ENCODE data around the gene THRSP. TPM values are rescaled to one million over a fixed set of nuclear protein-coding genes. Genes with fewer than 3 reads are reported as not detected.

Gene THRSP
- polyA plus RNA-seq, 1 of the 3 experiments (the other 2 are of a cell fraction), result not detected

GRCh38 chr11:78078218-78079167 is 14.8 kb downstream of the THRSP start:
- ChIA-PET POLR2A (interaction anchor here (1.4 to 2.2 kb wide), 3 partner anchors 33 to 84 kb away, joined by 5 to 9 read pairs (median 6); partner anchors contain the start of genes ALG8 and INTS4), CTCF (interaction anchor here (1.0 to 2.0 kb wide), 4 partner anchors 17 to 486 kb away, joined by 3 to 8 read pairs (median 5); no protein-coding TSS in a partner anchor)
- peak overlapping the region; percentile 93; the same call in 1 of the 2 replicates for H2AFZ ChIP-seq (ENCODE audit: low read depth)
- H3K4me1 ChIP-seq (ENCODE audit: control insufficient read depth in 1 of 2, insufficient read depth in 2 of 2, low read depth in 1 of 2, low read length in 1 of 2), result peaks cover 8 to 18% of the 10 kb centered on the region in 2 experiments; a peak in 2 of 4 replicates
- 20% methylated on average over 21 of the region's 21 CpGs for WGBS (ENCODE audit: low lambda C conversion rate)
- H3K9me3 ChIP-seq, result no peaks in the 10 kb centered on the region
- H3K4me3 ChIP-seq (ENCODE audit: low read depth in 2 of 2, low read length in 1 of 2), result peak overlapping the region; percentile 89 to 95
- H3K9ac ChIP-seq, result peak overlapping the region; percentile 96
- peaks cover 62% of the 10 kb centered on the region for H3K79me2 ChIP-seq (ENCODE audit: insufficient read depth)
- no peak for DNase-seq
- H4K20me1 ChIP-seq (ENCODE audit: insufficient read depth), result peaks cover 23% of the 10 kb centered on the region
- peak overlapping the region; percentile 80 for H3K4me2 ChIP-seq
- TF ChIP-seq EP300 (IDR thresholded peaks at IDR 0.05; ENCODE audit: borderline replicate concordance in 1 of 2, low read depth in 1 of 2, low read length in 1 of 2) (no peak), YY1 (IDR thresholded peaks at IDR 0.05; ENCODE audit: low read depth) (no peak), CHD2 (IDR thresholded peaks at IDR 0.05; ENCODE audit: low read length, partially characterized antibody) (no peak), EZH2phosphoT487 (IDR thresholded peaks at IDR 0.05; ENCODE audit: borderline replicate concordance, low read depth) (no peak), RAD21 (IDR thresholded peaks at IDR 0.05; ENCODE audit: low read length) (no peak), SIN3A (IDR thresholded peaks at IDR 0.05; ENCODE audit: borderline replicate concordance, low read depth, low read length) (no peak), FOXJ3 (CRISPR knock-in tag; IDR thresholded peaks at IDR 0.05) (no peak), POLR2AphosphoS5 (IDR thresholded peaks at IDR 0.05; ENCODE audit: low read depth, low read length) (no peak), IRF3 (IDR thresholded peaks at IDR 0.05; ENCODE audit: low read depth, low read length) (no peak), ZBTB33 (IDR thresholded peaks at IDR 0.05; ENCODE audit: borderline replicate concordance, low read depth) (no peak)
- peak overlapping the region in 1 of 2 experiments; percentile 84; a peak in 2 of 4 replicates for H3K27ac ChIP-seq (ENCODE audit: low read depth in 2 of 2, low read length in 1 of 2)
- no peaks in the 10 kb centered on the region for H3K9me2 ChIP-seq
- peaks cover 0 to 17% of the 10 kb centered on the region in 2 experiments for H3K36me3 ChIP-seq (replicated peaks in 1 of 2; ENCODE audit: control insufficient read depth in 1 of 2, insufficient read depth in 2 of 2, low read length in 1 of 2)
- H3K27me3 ChIP-seq (ENCODE audit: insufficient read depth), result no peaks in the 10 kb centered on the region
- peaks cover 7% of the 10 kb centered on the region for H3F3A ChIP-seq (replicated peaks; ENCODE audit: insufficient read depth)

Measured in SK-N-SH (cell line).